HG03280 (cell line): ENCODE results near the gene PTPRK.

Source experiments
- ATAC-seq: cut with Tn5 transposase; IDR thresholded peaks from one replicate; pipeline ENCODE4 v1.9.1; 2021; ENCODE audit warnings: mild to moderate bottlenecking, moderate library complexity; ENCODE audit not compliant: unreplicated experiment

The PTPRK gene

DNA sequence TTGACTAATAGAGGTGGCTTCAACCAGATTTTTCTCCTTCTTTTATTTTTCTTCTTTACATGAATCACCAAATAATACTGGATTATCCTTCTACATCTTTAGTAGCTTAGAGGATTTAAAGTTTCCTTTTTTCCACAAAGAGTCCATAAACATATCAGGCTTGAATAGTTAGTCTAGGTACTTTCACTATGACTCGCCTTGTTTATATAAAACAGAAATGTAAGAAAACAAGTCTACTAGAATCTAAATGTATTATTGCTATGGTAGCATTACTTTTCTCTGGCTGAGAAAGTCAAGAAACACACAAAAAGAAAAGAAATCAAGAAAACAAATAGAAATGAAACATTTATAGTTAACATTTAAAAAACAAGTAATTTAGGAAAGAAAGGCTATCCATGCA is 215.2 kb downstream of the PTPRK start:
- ATAC-seq = no peak

DNA sequence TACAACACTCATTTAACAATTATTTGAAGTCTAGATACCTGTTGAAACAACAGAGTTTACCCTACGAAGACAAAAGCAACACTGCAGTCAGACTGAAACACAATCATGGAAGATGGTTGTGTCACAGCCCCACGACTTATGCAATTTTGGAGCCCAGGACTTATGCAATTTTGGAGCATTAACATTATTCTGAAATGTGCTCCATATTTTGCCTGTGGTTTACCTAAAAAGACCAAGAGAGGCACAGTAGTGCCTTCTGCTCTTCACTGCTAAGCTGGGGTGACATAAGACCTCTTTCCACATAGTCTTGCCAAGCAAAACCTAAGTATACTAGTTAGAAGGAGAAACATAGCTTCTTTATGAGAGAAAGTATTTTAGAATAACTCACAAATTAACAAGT is 216.5 kb downstream of the PTPRK start:
- ATAC-seq = no peak

DNA sequence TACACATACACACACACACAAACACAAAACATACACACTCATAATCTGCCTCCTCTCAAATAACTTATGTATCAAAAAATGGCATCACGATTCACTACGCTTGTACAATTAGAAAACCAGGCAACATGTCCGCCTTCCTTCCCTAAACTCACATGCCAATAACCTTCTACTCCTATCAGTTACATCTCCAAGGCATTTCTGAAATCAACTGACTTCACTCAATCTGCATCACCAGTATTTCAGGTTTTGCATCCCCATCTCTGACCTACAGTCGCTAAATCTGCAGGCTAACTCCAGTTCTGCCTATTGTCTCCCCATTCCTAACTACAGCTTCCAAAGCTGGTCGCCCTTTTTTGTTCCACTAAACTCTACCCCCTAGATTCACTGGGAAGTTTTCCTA is 217.5 kb downstream of the PTPRK start:
- no peak for ATAC-seq

DNA sequence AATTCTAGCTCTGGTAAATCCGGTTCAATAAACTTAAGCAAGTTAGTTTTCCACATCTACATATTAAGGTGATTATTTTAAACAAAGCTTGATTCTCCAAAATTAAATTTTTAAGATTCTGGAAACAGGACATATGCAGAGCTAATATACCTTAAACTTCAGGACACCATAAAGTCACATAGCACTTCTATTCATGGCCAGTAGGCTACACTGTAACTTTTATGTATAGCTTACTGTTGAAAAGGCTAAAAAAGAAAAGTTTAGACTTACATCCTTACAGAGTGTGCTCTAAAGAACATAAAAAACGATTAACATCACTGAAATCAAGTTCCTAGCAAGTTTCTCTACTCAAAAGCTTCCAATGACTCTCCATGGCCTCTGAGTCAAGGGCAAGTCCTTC is 224.7 kb downstream of the PTPRK start:
- ATAC-seq = no peak

DNA sequence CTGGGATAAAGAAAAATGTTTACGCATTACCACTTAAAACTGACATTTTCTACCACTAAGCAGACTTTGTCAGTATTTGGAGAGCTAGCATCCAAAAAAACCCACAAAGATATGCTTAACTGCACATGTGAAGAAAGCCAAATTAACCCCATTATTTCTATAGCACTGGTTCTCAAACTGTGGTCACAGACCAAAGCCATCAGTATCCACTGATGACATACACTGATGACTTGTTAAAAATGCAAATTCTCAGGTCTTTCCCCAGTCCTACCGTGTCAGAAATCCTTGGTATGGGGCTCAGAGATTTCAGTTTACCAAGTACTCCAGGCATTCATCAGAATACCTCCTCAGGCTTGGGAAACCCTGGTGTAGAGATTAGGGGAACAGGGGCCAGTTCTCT is 230.2 kb downstream of the PTPRK start:
- ATAC-seq = no peak

DNA sequence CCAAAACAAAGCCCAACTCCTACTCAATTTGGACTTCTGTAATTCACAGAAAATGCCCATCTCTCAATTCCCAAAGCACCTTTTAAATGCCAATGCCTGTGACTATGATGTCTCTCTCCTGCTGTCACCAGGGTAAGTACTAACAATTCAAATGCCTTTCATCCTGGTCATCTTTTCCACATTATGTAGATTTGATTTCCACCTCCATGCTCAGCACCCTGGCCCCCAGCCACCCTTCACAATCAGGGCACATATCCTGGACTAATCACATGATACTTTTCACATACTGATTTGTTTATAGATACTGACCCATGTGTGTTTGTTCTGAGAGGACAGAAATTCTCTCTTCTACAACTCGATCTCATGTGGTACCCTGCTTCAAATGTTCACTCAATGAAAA is 236.3 kb downstream of the PTPRK start:
- ATAC-seq = no peak

DNA sequence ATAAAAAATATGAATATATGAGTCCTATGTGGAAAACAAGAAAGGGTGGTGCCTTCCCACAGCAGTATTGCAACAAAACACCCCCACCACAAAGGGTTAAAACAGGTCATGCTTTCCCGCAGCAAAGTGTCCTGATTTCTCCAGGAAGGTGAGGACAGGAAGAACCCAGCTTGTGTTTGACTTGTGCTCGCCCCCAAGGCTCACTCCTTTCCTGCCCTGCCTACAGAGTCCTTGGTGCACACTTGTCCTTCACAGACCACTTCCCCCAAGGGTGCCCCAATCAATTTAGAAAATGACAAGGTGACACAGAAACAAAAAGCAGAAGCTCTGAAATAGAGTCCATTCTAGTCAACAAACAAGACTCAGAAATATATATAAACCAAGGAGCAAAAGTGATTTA is 237.4 kb downstream of the PTPRK start:
- ATAC-seq = no peak

DNA sequence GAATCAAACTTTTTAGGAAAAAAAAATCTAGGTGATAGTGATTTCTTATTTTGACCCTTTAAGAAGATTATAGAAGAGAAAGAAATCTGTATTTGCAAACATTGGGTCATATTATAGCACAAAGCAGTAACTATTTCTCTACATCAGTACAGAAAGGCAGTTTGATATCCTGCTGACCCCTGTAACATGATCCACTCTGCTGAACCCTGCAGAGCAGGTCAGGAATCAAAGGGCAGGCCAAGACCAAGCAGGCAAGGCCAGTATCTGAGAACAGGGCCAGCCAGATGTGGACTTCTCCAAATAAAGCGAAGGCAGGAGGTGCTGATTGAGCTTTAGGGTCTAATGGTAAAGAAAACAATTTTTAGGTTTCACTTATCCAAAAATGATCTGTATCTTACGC is 239.4 kb downstream of the PTPRK start:
- ATAC-seq = no peak

DNA sequence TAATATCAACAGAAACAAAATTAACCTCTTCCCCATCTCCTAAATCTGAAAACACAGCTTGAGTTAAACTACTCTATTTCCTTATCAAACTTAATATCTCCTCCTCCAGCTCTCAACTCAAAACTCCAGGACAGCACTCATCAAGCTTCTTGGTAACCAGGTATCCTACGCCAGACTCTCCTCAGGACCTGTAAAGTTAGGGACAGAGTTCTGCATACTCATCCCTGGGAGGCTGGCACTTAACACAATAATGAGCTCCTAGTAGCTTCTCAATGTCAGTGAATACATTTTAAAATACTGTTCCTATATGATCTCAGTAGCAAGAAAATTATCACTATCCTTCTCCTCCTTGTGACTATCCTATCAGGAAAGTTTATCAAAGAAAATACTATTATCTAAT is 240.3 kb downstream of the PTPRK start:
- no peak for ATAC-seq

DNA sequence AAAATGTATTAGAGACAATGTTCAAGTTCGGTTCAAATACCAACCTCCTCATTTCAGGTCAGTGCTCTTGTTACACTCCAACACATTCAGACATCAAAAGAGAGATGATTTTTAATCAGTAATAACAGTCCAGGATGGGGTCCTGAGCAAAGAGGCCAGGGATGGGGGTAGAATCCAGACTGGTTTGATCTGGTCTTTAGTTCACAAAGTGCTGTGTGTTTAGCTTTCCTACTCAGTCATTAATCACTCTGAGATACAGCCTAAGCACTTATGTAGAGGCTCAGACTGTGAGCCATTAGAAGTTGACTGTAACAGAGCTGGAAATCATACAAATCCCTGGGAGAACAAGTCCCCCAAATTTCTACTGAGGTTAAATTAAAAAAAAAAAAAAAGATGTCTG is 241.6 kb downstream of the PTPRK start:
- no peak for ATAC-seq

DNA sequence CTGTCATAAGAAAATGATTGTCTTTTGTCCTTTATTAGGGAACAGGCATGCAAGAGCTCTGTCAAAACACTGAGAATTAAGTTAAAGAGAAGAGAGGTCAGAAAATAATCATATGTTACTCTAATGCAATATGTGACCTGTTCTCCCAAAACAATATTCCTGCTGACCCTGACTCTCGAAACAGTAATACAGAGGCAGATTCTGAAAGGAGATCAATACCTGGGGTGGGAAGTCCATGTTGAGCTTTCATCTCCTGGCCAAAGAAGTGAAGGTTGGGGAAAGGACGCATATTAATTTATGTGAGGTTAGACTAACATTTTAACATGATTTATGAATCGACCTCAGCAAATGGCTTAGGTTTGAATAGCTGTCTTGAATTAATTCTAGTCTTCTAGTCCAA is 243.0 kb downstream of the PTPRK start:
- no peak for ATAC-seq

DNA sequence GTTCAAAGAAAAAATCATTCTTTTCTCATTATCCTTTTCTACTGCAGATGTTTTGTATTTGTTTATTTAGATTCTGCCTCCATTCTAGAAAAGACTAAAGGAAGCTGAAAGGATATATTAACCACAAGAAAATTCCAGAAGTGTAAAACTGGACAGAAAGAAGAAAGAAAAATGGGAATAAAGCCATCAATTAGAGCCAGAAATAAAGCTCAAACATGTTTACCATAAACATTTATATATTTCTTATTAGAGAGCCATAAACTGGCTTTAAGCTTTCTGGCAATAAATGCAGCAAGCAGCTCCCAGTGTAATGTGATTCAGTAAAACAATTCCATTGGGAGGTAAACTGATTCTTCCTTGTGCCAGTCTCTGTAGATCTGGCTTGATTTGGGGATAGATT is 244.1 kb downstream of the PTPRK start:
- no peak for ATAC-seq

DNA sequence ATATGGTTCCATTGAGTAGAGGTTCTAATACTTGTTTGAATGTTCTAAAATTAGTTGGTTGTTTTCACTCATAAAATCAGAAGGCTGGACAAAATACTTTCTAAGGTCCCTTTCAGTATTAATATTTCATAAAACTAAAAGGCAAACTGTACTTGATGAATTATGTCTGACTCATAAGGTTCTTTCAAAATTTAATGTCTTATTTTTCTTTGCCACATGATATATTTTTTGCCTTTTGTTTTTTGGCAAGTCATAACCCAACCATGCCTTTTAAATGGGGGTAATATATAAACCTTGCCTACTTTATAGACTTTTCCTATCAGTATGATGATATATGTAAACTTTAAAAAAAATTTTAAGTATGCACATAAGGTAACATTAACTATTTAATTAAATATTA is 244.7 kb downstream of the PTPRK start:
- no peak for ATAC-seq

DNA sequence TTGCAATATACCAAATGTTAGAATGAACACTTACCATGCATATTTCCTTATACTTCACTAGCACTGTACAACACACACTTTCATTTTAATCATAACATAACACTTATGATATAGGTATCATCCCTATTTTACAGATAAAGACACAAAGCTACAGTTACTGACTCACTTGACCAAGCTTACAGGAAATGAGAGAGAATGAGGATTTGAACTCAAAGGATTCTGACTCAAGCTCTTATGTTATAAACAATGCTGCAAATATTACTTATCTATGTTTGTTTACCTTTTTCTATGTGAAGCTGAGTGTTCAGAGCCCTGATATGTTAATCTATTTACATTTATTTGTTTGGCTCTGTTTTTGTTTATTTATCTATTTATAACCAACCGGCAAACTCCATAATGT is 245.4 kb downstream of the PTPRK start:
- no peak for ATAC-seq

DNA sequence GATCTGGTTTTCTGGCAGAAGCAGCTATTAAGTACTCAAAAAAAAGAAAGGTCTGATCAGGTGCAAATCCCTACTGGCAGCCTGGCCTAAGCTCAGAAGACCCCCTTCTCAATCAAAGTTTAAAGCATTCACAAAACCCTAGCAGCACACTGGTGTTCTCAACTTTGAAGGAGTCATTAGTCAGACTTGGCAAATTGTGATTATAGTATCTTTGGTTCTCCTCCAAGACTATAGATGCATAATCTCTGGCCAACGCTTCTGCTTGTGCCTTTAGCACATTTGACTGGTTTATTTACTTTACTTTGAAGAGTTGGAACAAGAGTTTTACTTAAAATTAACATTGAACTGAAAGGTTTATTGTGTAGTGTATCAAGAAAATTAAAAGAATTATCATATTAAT is 248.9 kb downstream of the PTPRK start:
- ATAC-seq = no peak

DNA sequence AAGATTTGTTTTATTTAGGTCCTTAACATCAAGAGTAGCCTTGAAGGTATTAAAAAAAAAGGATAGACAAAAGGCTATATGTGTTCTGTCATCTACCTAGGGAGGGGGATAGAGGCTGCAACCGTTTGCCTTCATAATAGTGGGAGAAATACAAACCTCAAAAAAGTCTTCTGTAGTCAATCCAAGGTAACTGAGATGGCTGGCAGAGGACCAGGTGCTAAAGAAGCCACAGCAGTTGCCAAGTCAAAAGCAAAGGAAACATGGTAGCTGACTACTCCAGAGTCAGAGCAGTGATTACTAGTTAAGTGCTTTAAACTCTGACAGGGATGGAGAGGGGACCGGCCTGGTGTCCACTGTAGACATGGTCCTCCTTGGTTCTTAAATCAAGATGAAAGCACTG is 249.4 kb downstream of the PTPRK start:
- ATAC-seq = no peak

DNA sequence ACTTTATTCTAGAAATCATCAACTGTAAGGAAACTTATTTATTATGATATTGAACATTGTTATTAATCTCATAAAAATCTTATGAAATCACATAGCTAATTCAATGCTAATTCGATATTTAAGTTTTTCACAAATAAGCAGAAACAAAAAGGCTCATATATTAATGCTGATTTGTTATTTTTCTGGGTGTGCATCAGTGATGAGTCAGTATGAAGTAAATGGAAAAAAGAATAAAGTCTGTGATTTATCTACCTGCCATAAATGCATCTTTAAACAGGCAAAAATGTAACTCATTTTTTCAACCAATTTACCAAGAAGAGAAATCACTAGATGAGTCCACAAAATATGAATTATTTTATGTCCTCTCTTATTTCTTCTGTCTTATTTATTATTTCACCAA is 253.5 kb downstream of the PTPRK start:
- no peak for ATAC-seq

DNA sequence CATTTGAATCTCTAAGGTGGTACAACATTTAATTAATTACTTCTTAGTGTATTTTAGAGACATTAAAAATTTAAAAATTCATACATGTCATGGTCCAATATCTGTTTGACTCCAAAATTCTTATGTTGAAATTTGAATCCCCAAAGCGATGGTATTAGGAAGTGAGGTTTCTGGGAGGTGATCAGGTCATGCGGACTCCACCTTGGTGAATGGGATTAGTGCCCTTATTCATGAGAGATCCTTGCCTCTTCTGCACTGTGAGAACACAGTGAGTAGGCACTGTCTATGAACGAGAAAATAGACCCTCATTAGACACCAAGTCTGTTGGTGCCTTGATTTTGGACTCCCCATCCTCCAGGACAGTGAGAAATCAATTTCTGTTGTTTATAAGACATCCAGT is 254.7 kb downstream of the PTPRK start:
- ATAC-seq = no peak

DNA sequence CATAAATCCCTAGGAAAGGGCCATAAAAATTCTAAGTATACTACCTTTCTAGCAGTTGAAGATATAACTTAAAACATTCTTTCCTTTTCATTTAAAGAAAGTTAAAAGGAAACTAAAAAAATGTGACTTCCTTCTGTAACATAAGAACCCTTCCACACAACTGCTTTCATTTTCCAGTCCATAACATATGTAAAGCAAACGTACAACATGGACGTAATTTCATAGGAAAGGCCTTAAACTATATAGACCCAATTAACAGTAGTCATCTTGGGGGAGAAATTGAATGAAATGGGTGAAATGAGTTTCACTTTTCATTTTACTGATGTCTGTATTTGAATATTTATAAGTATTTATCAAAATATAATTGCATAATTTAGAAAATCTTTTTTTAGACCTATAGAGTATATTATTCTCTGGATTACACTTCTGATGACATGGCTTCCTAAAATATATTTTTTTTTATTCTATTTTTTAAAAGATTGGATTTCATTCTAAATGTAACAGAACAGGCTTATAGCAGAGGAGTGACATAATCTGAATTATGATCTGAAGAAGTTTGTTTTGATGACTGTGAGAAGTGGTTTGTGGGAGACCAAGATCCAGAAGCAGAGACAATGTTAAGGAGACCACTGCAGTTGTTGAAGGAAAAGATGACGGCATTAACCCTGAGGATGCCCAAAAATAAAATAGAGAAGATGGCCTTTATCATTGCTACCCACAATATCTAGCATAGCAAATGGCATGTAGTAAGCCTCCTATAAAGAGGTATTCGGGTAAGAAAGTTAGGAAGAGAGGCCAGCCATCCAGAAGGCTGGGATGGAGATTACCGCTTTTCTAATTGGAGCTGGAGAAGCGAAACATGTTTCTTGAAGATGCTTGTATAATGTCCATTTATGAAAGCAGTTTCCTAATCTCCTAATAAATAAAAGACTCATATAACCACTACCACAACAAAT is 260.4 kb downstream of the PTPRK start:
- ATAC-seq = peak; percentile 56

DNA sequence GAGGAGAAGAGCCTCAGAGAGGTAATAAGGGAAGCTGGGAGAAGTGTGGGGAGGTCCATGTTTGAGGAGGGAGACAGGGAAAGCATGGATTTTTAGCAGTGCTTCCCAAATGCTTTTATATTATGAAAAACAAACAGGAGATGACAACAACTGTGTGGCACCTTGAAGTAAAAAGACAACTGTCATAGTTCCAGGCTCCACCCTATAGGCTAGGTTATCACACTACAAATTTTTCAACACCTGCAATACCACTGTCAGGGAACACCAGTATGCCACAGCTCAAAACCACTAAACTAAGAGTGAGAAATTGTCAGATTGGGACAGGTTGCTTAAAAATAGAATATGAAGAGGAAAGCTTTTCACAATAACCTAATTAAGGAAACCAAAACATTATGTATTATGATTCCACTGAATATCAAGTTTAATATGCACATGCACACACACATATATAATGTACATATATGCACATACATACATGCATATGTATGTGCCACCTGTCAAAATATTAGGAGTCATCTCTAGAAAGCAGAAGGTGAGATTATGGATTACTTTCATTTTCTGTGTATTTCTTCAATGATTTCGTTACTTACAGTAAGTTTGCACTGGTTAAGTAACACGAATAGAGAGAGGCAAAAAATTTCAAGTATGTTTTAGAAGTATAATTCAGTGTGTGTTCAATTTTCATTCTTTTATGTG is 261.2 kb downstream of the PTPRK start:
- ATAC-seq = peak; percentile 86

DNA sequence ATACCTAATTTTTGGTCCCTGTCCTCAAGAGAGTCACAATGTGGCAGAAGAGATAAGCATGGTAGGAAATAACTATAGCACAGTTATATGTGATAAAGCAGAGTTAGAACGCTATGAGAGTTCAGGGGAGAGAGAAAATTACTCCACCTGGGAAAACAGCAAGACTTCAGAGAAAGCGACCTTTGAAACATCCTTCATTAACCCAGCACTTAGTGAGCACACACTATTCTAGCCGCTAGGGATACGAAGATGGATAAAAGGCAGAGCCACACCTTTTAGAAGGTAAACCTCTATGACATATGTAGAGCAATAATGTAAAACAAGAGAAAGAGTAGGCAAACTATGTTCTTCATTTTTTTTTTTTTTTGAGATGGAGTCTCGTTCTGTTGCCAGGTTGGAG is 264.3 kb downstream of the PTPRK start:
- ATAC-seq = no peak
